CD14-positive monocyte (primary cell): ENCODE measurements around the gene MYH9. TPM values are rescaled to one million over a fixed set of nuclear protein-coding genes. Genes with fewer than 3 reads are reported as not detected.

Experiments used
- DNase-seq, 3 donors: peaks; one replicate each; pipeline ENCODE4 v3.0.0-alpha.2; 2011 to 2022
- H2AFZ ChIP-seq: 2 replicates; pipeline ENCODE4 v1.6.0; 2012; ENCODE audit warnings: mild to moderate bottlenecking, low read depth, low read length, inconsistent platforms; ENCODE audit not compliant: insufficient read depth, poor library complexity, severe bottlenecking
- H3K27ac ChIP-seq, 2 donors: 1 replicate in 1 of 2; 2 replicates in 1 of 2; pipeline ENCODE4 v1.5.1; 2012 to 2013; ENCODE audit warnings: low read length in 2 of 2, control low read depth in 1 of 2, inconsistent platforms in 1 of 2, low read depth in 1 of 2, mild to moderate bottlenecking in 1 of 2
- H3K27me3 ChIP-seq, 2 donors: one replicate each; pipeline versions ENCODE4 v1.6.0 to v1.6.1; 2011 to 2013; ENCODE audit warnings: low read length in 2 of 2; ENCODE audit not compliant: control insufficient read depth in 2 of 2, insufficient read depth in 2 of 2
- H3K36me3 ChIP-seq, 2 donors: replicated peaks in 1 of 2; 1 replicate in 1 of 2; 2 replicates in 1 of 2; pipeline versions ENCODE4 v1.5.1 to v1.6.1; 2012 to 2013; ENCODE audit warnings: low read length in 2 of 2, control low read depth in 1 of 2, inconsistent platforms in 1 of 2, mild to moderate bottlenecking in 1 of 2; ENCODE audit not compliant: insufficient read depth in 2 of 2, control insufficient read depth in 1 of 2
- H3K4me1 ChIP-seq, 2 donors: 1 replicate in 1 of 2; 2 replicates in 1 of 2; pipeline versions ENCODE4 v1.5.1 to v1.6.1; 2012 to 2013; ENCODE audit warnings: low read length in 2 of 2, control low read depth in 1 of 2, inconsistent platforms in 1 of 2, mild to moderate bottlenecking in 1 of 2, moderate library complexity in 1 of 2; ENCODE audit not compliant: insufficient read depth in 2 of 2, control insufficient read depth in 1 of 2
- H3K4me2 ChIP-seq: replicated peaks from 2 replicates; pipeline ENCODE3; 2012; ENCODE audit warnings: low read length, moderate library complexity, mild to moderate bottlenecking; ENCODE audit not compliant: poor library complexity, severe bottlenecking; ENCODE audit errors: extremely low read depth
- H3K4me3 ChIP-seq, 3 experiments: fragments of 200-600 bp in 1 of 3; sonication (generic) in 1 of 3; replicated peaks in 1 of 3; 1 replicate in 2 of 3; 2 replicates in 1 of 3; pipeline ENCODE4 v1.5.1; 2011 to 2013; ENCODE audit warnings: low read length in 3 of 3, mild to moderate bottlenecking in 3 of 3, control low read depth in 2 of 3, low read depth in 2 of 3, inconsistent platforms in 1 of 3, moderate library complexity in 1 of 3
- H3K79me2 ChIP-seq: 2 replicates; pipeline ENCODE4 v1.6.0; 2012; ENCODE audit warnings: mild to moderate bottlenecking, control low read depth, inconsistent platforms, low read length, moderate library complexity; ENCODE audit not compliant: insufficient read depth
- H3K9ac ChIP-seq: 2 replicates; pipeline ENCODE4 v1.6.0; 2017; ENCODE audit warnings: low read length, mild to moderate bottlenecking; ENCODE audit not compliant: insufficient read depth, poor library complexity, severe bottlenecking
- H3K9me3 ChIP-seq, 2 donors: replicated peaks in 1 of 2; 1 replicate in 1 of 2; 2 replicates in 1 of 2; pipeline versions ENCODE4 v1.5.1 to v1.6.1; 2012 to 2013; ENCODE audit warnings: low read length in 2 of 2, control low read depth in 1 of 2; ENCODE audit not compliant: control insufficient read depth in 1 of 2, insufficient read depth in 1 of 2
- H4K20me1 ChIP-seq: 2 replicates; pipeline ENCODE4 v1.6.0; 2012; ENCODE audit warnings: mild to moderate bottlenecking, low read length, control low read depth, moderate library complexity; ENCODE audit not compliant: insufficient read depth
- H3K27ac Mint-ChIP-seq, 7 donors: one replicate each; pipeline ENCODE4 v1.8.0; 2020; ENCODE audit warnings: mild to moderate bottlenecking in 7 of 7, mixed read lengths in 7 of 7, moderate library complexity in 6 of 7, inconsistent platforms in 2 of 7
- H3K27me3 Mint-ChIP-seq, 3 donors: one replicate each; pipeline ENCODE4 v1.8.0; 2021 to 2022; ENCODE audit warnings: low read depth in 3 of 3, mild to moderate bottlenecking in 3 of 3, mixed read lengths in 3 of 3, moderate library complexity in 3 of 3, inconsistent platforms in 1 of 3
- H3K36me3 Mint-ChIP-seq, 2 donors: one replicate each; pipeline ENCODE4 v1.8.0; 2020; ENCODE audit warnings: mixed read lengths in 2 of 2, inconsistent platforms in 1 of 2, mild to moderate bottlenecking in 1 of 2
- H3K4me1 Mint-ChIP-seq: one replicate; pipeline ENCODE4 v1.8.0; 2020; ENCODE audit warnings: mild to moderate bottlenecking, mixed read lengths
- H3K4me3 Mint-ChIP-seq, 2 donors: one replicate each; pipeline ENCODE4 v1.8.0; 2020; ENCODE audit warnings: mild to moderate bottlenecking in 2 of 2, mixed read lengths in 2 of 2, moderate library complexity in 1 of 2
- H3K9me3 Mint-ChIP-seq, 7 donors: one replicate each; pipeline ENCODE4 v1.8.0; 2020 to 2022; ENCODE audit warnings: mixed read lengths in 7 of 7, mild to moderate bottlenecking in 6 of 7, moderate library complexity in 6 of 7, inconsistent platforms in 2 of 7
- CTCF ChIP-seq: fragments of 200-600 bp; IDR thresholded peaks from one replicate; pipeline ENCODE4 v1.8.0; 2022; ENCODE audit warnings: antibody characterized with exemption, mild to moderate bottlenecking
- WGBS: methylation state at CpG from one replicate; pipeline ENCODE4 v1.1.5; 2013; ENCODE audit warnings: missing lambda C conversion rate; ENCODE audit not compliant: insufficient coverage; 5-methylcytosine and 5-hydroxymethylcytosine counted together
- intact Hi-C, 2 donors: fragments of 100-400 bp; cut with micrococcal nuclease; formaldehyde crosslinking; loops; one replicate each; pipeline versions ENCODE4 v1.15.0 to v1.15.1; 2023
- polyA plus RNA-seq, 3 donors: library from polyadenylated mRNA; depleted of rRNA in 1 of 3; unstranded in 2 of 3; stranded (reverse) in 1 of 3; fragments of 300-500 nt in 2 of 3; fragments of >200 nt in 1 of 3; fragmentation: Illumina TruSeq in 2 of 3; gene quantifications; 1 replicate in 2 of 3; 2 replicates in 1 of 3; pipeline ENCODE4 v1.2.3, GENCODE V29; 2012 to 2021

Gene MYH9
- polyA plus RNA-seq, 3 donors = 35.6 to 163 (median 79.5) TPM

DNA sequence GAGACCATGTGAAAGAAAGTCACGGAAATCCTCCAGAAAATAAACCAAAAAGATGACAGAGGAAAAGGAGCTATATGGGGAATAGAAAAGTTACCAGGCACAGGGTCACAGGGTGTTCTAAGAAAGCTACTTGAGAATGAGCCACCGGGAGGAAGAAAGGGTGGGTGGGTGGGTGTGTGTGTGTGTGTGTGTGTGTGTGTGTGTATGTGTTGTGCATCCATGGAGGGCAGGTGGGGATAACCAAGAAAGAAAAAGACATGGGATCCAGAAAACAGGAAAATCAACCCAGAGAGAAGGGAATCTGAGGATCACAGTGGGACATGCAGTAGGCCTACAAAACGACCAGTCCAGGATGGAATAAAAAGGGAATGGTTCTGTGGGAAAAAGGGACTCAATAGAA lies 152.2 kb downstream of the MYH9 start:
- Mint-ChIP-seq H3K9me3 (peaks cover 0 to 4% (median 0%) of the 10 kb centered on the region in 7 donors), H3K36me3 (peaks cover 64 to 65% of the 10 kb centered on the region in 2 donors), H3K27me3 (no peaks in the 10 kb centered on the region), H3K27ac (no peak overlapping the region), H3K4me3 (no peak overlapping the region), H3K4me1 (peaks cover 56% of the 10 kb centered on the region)
- Histone ChIP-seq H3K27ac (no peak overlapping the region), H3K9ac (no peak overlapping the region), H3K4me2 (no peak overlapping the region), H3K4me3 (no peak overlapping the region), H3K9me3 (no peaks in the 10 kb centered on the region), H3K36me3 (peaks cover 36 to 64% of the 10 kb centered on the region in 2 donors), H2AFZ (no peak overlapping the region), H4K20me1 (peaks cover 55% of the 10 kb centered on the region), H3K4me1 (peaks cover 20 to 41% of the 10 kb centered on the region in 2 donors), H3K27me3 (no peaks in the 10 kb centered on the region), H3K79me2 (peaks cover 40% of the 10 kb centered on the region)
- TF ChIP-seq CTCF = no peak
- WGBS = 92% methylated on average over 2 of the region's 3 CpGs
- DNase-seq = no peak
- intact Hi-C loops = no loop called here

GRCh38 chr22:36234919-36235318 lies 152.8 kb downstream of the MYH9 start:
- H3K36me3 ChIP-seq = peaks cover 42 to 70% of the 10 kb centered on the region in 2 donors
- Mint-ChIP-seq H3K27me3 (no peaks in the 10 kb centered on the region), H3K27ac (peak overlapping the region in 1 of 7 donors; percentile 6), H3K4me3 (no peak overlapping the region), H3K9me3 (peaks cover 0 to 4% (median 0%) of the 10 kb centered on the region in 7 donors), H3K4me1 (peaks cover 55% of the 10 kb centered on the region), H3K36me3 (peaks cover 69 to 72% of the 10 kb centered on the region in 2 donors)
- intact Hi-C loops = loop anchor here in 1 of 2 donors (5.0 kb wide), 1 partner anchor 38 kb away; no protein-coding TSS in a partner anchor
- no peak overlapping the region for H3K27ac ChIP-seq
- no peaks in the 10 kb centered on the region for H3K9me3 ChIP-seq
- no peak overlapping the region for H3K9ac ChIP-seq
- no peaks in the 10 kb centered on the region for H3K27me3 ChIP-seq
- no peak overlapping the region for H3K4me2 ChIP-seq
- no peak for TF ChIP-seq CTCF
- H3K79me2 ChIP-seq = peaks cover 40% of the 10 kb centered on the region
- H3K4me3 ChIP-seq = no peak overlapping the region
- peaks cover 55% of the 10 kb centered on the region for H4K20me1 ChIP-seq
- H3K4me1 ChIP-seq = peaks cover 20 to 40% of the 10 kb centered on the region in 2 donors
- no peak for DNase-seq
- WGBS = 100% methylated on average over 1 of the region's 2 CpGs
- H2AFZ ChIP-seq = no peak overlapping the region
